PC-3 (cell line): Measurements from ENCODE around the gene AUTS2. TPM values are rescaled to one million over a fixed set of nuclear protein-coding genes. Genes with fewer than 3 reads are reported as not detected.

ENCODE experiments used
- ATAC-seq: fragments of 200-7000 bp; cut with Tn5 transposase; 2 replicates; pipeline ENCODE4 v1.9.1; 2020; ENCODE audit warnings: mild to moderate bottlenecking, moderate library complexity
- BruUV-seq: library from RNA; stranded (reverse); fragments of 400-500 nt; replicated peaks from 2 replicates; lab custom pipeline; 2021; lab: Mats Ljungman, UMichigan
- CTCF ChIA-PET: fragments of 300-600 bp; sonication (Branson Sonifier 250); formaldehyde crosslinking; loops from one replicate; lab custom pipeline; 2022; ENCODE audit warnings: antibody characterized with exemption; lab: Charles Lee
- POLR2A ChIA-PET: fragments of 300-600 bp; sonication (Branson Sonifier 250); formaldehyde crosslinking; loops from one replicate; lab custom pipeline; 2022; ENCODE audit warnings: antibody characterized with exemption; ENCODE audit not compliant: unreplicated experiment; lab: Charles Lee
- DNase-seq: peaks from one replicate; pipeline ENCODE4 v3.0.0-alpha.2; 2015
- H2AFZ ChIP-seq: fragments of 300-600 bp; sonication (generic); 2 replicates; pipeline ENCODE4 v1.6.0; 2016; ENCODE audit warnings: antibody characterized with exemption, low read length
- H3F3A ChIP-seq: fragments of 300-600 bp; sonication (generic); one replicate; pipeline ENCODE4 v1.6.0; 2017; ENCODE audit warnings: antibody characterized with exemption, low read length, control low read depth, mild to moderate bottlenecking; ENCODE audit not compliant: unreplicated experiment
- H3K27ac ChIP-seq: fragments of 300-600 bp; sonication (generic); 2 replicates; pipeline ENCODE4 v1.5.1; 2016; ENCODE audit warnings: mild to moderate bottlenecking, low read length
- H3K27me3 ChIP-seq: fragments of 300-600 bp; sonication (generic); 2 replicates; pipeline ENCODE4 v1.6.1; 2016; ENCODE audit warnings: low read length, mixed read lengths
- H3K36me3 ChIP-seq: fragments of 300-600 bp; sonication (generic); 2 replicates; pipeline ENCODE4 v1.6.1; 2016; ENCODE audit warnings: low read depth, mixed run types, low read length, mixed read lengths
- H3K4me1 ChIP-seq: fragments of 300-600 bp; sonication (generic); 2 replicates; pipeline ENCODE4 v1.5.1; 2016; ENCODE audit warnings: low read length; ENCODE audit not compliant: insufficient read depth
- H3K4me2 ChIP-seq: fragments of 300-600 bp; sonication (generic); 2 replicates; pipeline ENCODE4 v1.6.0; 2016; ENCODE audit warnings: low read length
- H3K4me3 ChIP-seq: fragments of 300-600 bp; sonication (generic); 2 replicates; pipeline ENCODE4 v1.5.1; 2016; ENCODE audit warnings: mild to moderate bottlenecking, low read length, mixed read lengths
- H3K79me2 ChIP-seq: fragments of 300-600 bp; sonication (generic); 2 replicates; pipeline ENCODE4 v1.6.1; 2017; ENCODE audit warnings: low read length, mixed read lengths
- H3K9ac ChIP-seq: fragments of 300-600 bp; sonication (generic); 2 replicates; pipeline ENCODE4 v1.6.0; 2016; ENCODE audit warnings: mild to moderate bottlenecking, low read length
- H3K9me2 ChIP-seq: fragments of 300-600 bp; sonication (generic); replicated peaks from 2 replicates; pipeline ENCODE4 v1.6.1; 2016; ENCODE audit warnings: mixed run types, low read length, mixed read lengths
- H3K9me3 ChIP-seq: fragments of 300-600 bp; sonication (generic); 2 replicates; pipeline ENCODE4 v1.6.1; 2016; ENCODE audit warnings: low read length, mixed read lengths
- H4K20me1 ChIP-seq: fragments of 300-600 bp; sonication (generic); 2 replicates; pipeline ENCODE4 v1.6.1; 2016; ENCODE audit warnings: low read length, mixed read lengths
- EZH2 ChIP-seq: fragments of 300-600 bp; sonication (generic); IDR thresholded peaks from one replicate; pipeline ENCODE4 v1.6.1; 2017; ENCODE audit warnings: antibody characterized with exemption, mild to moderate bottlenecking, low read length; ENCODE audit not compliant: unreplicated experiment
- EZH2phosphoT487 ChIP-seq: fragments of 300-600 bp; sonication (generic); IDR thresholded peaks from 2 replicates; pipeline ENCODE4 v1.6.1; 2018; ENCODE audit warnings: mild to moderate bottlenecking, antibody characterized with exemption, low read length, borderline replicate concordance
- intact Hi-C: fragments of 100-400 bp; cut with micrococcal nuclease; formaldehyde crosslinking; loops from 2 replicates; pipeline ENCODE4 v1.9.0; 2023
- total RNA-seq: library from RNA; depleted of rRNA; stranded (reverse); fragments of >200 nt; gene quantifications from 2 replicates; pipeline ENCODE4 v1.2.3, GENCODE V29; 2014
- TF ChIP-seq, protein P1 (sequence below): fragments of 300-600 bp; sonication (generic); conservative IDR thresholded peaks from 2 replicates; pipeline ENCODE4 v1.5.1; 2017; ENCODE audit warnings: antibody characterized with exemption, low read depth, mild to moderate bottlenecking, low read length

AUTS2 gene
- total RNA-seq, 1 experiment from 2014 or later = not detected

DNA sequence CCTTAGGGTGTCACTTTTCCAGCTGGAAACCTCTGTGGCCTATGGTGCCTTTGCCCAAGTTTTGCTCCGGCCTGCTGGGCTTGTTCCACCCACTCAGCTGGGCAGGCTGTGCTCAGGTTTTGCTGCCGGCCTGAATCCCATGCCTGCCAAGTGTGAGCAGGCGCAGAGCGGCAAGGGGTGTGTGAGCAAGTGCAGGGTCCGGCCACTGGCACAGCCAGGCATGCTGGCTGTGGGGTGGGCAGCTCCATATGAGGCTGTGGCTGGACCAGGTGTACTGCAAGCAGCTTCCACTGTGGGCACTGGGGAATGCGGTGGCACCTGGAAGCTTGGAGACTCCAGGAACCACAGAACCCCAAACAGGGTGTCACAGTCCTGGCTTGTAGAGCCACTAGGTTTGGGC, 92.1 kb downstream of the AUTS2 start:
- no peak overlapping the region for H2AFZ ChIP-seq
- TF ChIP-seq, protein P1, sequence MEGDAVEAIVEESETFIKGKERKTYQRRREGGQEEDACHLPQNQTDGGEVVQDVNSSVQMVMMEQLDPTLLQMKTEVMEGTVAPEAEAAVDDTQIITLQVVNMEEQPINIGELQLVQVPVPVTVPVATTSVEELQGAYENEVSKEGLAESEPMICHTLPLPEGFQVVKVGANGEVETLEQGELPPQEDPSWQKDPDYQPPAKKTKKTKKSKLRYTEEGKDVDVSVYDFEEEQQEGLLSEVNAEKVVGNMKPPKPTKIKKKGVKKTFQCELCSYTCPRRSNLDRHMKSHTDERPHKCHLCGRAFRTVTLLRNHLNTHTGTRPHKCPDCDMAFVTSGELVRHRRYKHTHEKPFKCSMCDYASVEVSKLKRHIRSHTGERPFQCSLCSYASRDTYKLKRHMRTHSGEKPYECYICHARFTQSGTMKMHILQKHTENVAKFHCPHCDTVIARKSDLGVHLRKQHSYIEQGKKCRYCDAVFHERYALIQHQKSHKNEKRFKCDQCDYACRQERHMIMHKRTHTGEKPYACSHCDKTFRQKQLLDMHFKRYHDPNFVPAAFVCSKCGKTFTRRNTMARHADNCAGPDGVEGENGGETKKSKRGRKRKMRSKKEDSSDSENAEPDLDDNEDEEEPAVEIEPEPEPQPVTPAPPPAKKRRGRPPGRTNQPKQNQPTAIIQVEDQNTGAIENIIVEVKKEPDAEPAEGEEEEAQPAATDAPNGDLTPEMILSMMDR = no peak
- TF ChIP-seq EZH2phosphoT487 (no peak), EZH2 (no peak)
- DNase-seq (no peak), ATAC-seq (no peak)
- H3K9me2 ChIP-seq = no peaks in the 10 kb centered on the region
- no peak overlapping the region for H3K27ac ChIP-seq
- no peak overlapping the region for H3K9ac ChIP-seq
- H3K4me2 ChIP-seq = no peak overlapping the region
- POLR2A ChIA-PET = no interaction called here
- H4K20me1 ChIP-seq = no peaks in the 10 kb centered on the region
- intact Hi-C loops = no loop called here
- H3K4me1 ChIP-seq = no peaks in the 10 kb centered on the region
- no peaks in the 10 kb centered on the region for H3F3A ChIP-seq
- no peaks in the 10 kb centered on the region for H3K27me3 ChIP-seq
- H3K9me3 ChIP-seq = peaks cover 3% of the 10 kb centered on the region; the same call in 1 of the 2 replicates
- no peaks in the 10 kb centered on the region for H3K36me3 ChIP-seq
- H3K4me3 ChIP-seq = no peak overlapping the region
- CTCF ChIA-PET = no interaction called here
- no TSS peak for BruUV-seq
- no peaks in the 10 kb centered on the region for H3K79me2 ChIP-seq

DNA sequence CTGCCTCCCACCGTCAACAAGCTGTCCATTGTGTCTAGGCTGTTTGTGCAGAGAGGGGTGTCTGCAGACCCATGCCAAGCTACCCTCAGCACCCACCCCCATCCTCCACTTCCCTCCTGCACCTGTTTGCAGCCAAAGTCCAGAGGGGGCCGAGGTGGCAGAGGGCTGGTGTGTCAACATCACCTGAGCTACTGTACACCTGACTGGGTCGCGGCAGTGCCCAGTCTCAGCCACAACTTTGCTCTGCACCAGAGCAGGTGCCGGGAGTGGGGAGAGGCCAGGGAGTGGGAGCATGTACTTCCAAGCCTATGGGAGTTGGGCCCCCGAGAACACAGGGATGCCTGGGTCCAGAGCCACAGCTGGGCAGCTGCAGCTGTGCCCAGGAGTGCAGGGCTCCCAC, 93.1 kb downstream of the AUTS2 start:
- no peak for ATAC-seq
- no peaks in the 10 kb centered on the region for H3K36me3 ChIP-seq
- intact Hi-C loops = no loop called here
- H3K4me3 ChIP-seq = no peak overlapping the region
- H3K9ac ChIP-seq = no peak overlapping the region
- H3K9me2 ChIP-seq = no peaks in the 10 kb centered on the region
- no peaks in the 10 kb centered on the region for H3F3A ChIP-seq
- peaks cover 3% of the 10 kb centered on the region; the same call in 1 of the 2 replicates for H3K9me3 ChIP-seq
- ChIA-PET POLR2A (no interaction called here), CTCF (no interaction called here)
- no peak overlapping the region for H2AFZ ChIP-seq
- no peak for DNase-seq
- no peak overlapping the region for H3K4me2 ChIP-seq
- H3K27ac ChIP-seq = no peak overlapping the region
- no TSS peak for BruUV-seq
- TF ChIP-seq, protein P1 = no peak
- TF ChIP-seq EZH2 = no peak
- TF ChIP-seq EZH2phosphoT487 = no peak
- no peaks in the 10 kb centered on the region for H4K20me1 ChIP-seq
- no peaks in the 10 kb centered on the region for H3K27me3 ChIP-seq
- H3K79me2 ChIP-seq = no peaks in the 10 kb centered on the region
- no peaks in the 10 kb centered on the region for H3K4me1 ChIP-seq

DNA sequence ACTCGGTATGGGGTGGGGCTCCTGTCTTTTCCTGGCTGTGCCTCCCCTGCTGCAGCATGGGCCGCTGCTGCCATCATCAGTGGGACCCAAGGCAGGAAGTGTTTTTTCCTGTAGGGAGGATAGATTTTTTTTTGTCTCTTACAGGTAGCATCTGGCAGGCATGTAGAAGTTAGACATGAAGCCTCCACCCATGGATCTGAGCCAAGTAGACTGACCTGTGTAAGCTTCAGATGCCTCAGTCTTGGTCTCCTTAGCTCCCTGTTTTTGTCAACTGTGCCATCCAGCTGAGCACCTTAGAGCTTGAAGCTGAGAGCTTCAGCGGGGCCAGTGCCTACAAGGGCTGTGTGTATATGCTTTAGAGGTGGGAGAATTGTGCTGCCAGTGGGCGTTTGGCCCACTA, 93.5 kb downstream of the AUTS2 start:
- CTCF ChIA-PET = no interaction called here
- H3K4me1 ChIP-seq = no peaks in the 10 kb centered on the region
- DNase-seq (no peak), ATAC-seq (no peak)
- TF ChIP-seq EZH2 = no peak
- TF ChIP-seq, protein P1 = no peak
- TF ChIP-seq EZH2phosphoT487 = no peak
- no peaks in the 10 kb centered on the region for H3F3A ChIP-seq
- H3K27me3 ChIP-seq = no peaks in the 10 kb centered on the region
- no peak overlapping the region for H2AFZ ChIP-seq
- no peak overlapping the region for H3K9ac ChIP-seq
- no peak overlapping the region for H3K4me3 ChIP-seq
- POLR2A ChIA-PET = no interaction called here
- BruUV-seq = no TSS peak
- intact Hi-C loops = no loop called here
- H4K20me1 ChIP-seq = no peaks in the 10 kb centered on the region
- H3K4me2 ChIP-seq = no peak overlapping the region
- no peak overlapping the region for H3K27ac ChIP-seq
- H3K9me2 ChIP-seq = no peaks in the 10 kb centered on the region
- H3K36me3 ChIP-seq = no peaks in the 10 kb centered on the region
- H3K9me3 ChIP-seq = peaks cover 3% of the 10 kb centered on the region; the same call in 1 of the 2 replicates
- H3K79me2 ChIP-seq = no peaks in the 10 kb centered on the region
